Jurkat, Clone E6-1 (cell line): ENCODE data around the gene TMEM82.

Experiments used
- DNase-seq: peaks from one replicate; pipeline ENCODE4 v3.0.0-alpha.2; 2011; ENCODE audit warnings: low read depth, low spot score
- H3K4me3 ChIP-seq: 2 replicates; pipeline ENCODE4 v1.5.1; 2011; ENCODE audit warnings: mild to moderate bottlenecking, low read length, control low read depth, moderate library complexity

Gene TMEM82

GRCh38 chr1:15750924-15751323 is 8.6 kb downstream of the TMEM82 start:
- no peak overlapping the region for H3K4me3 ChIP-seq
- DNase-seq: no peak

- H3K4me3 ChIP-seq: no peak overlapping the region
- no peak for DNase-seq
These were observed 9.4 kb downstream of the TMEM82 start for GRCh38 chr1:15751717-15752116.

GRCh38 chr1:15753776-15754175 is 11.5 kb downstream of the TMEM82 start:
- no peak overlapping the region for H3K4me3 ChIP-seq
- DNase-seq: no peak

- H3K4me3 ChIP-seq: no peak overlapping the region
- no peak for DNase-seq
These were observed 12.8 kb downstream of the TMEM82 start for GRCh38 chr1:15755021-15755645.

- no peak overlapping the region for H3K4me3 ChIP-seq
- DNase-seq: no peak
These were observed 13.3 kb downstream of the TMEM82 start for GRCh38 chr1:15755646-15756040.

GRCh38 chr1:15756143-15757015 is 14.1 kb downstream of the TMEM82 start:
- H3K4me3 ChIP-seq: peak overlapping the region; percentile 27
- peak; percentile 60 for DNase-seq

- no peak for DNase-seq
- no peak overlapping the region for H3K4me3 ChIP-seq
These were observed 14.8 kb downstream of the TMEM82 start for GRCh38 chr1:15757016-15757543.

GRCh38 chr1:15757575-15758342 is 15.5 kb downstream of the TMEM82 start:
- no peak for DNase-seq
- H3K4me3 ChIP-seq: no peak overlapping the region

GRCh38 chr1:15758343-15758931 is 16.1 kb downstream of the TMEM82 start, which contains the start of gene FBLIM1:
FBLIM1 (plus strand) TSS chr1:15758795; CDS start chr1:15764984, 6,189 bp downstream.
- H3K4me3 ChIP-seq: no peak within 1 kb of the TSS
- no peak for DNase-seq

- H3K4me3 ChIP-seq: no peak overlapping the region
- no peak for DNase-seq
These were observed 16.8 kb downstream of the TMEM82 start for GRCh38 chr1:15758953-15759661.

GRCh38 chr1:15760520-15761211 is 18.4 kb downstream of the TMEM82 start:
- H3K4me3 ChIP-seq: no peak overlapping the region
- DNase-seq: no peak

- no peak for DNase-seq
- H3K4me3 ChIP-seq: no peak overlapping the region
These were observed 19.2 kb downstream of the TMEM82 start for GRCh38 chr1:15761366-15762128.

GRCh38 chr1:15762546-15762945 is 20.2 kb downstream of the TMEM82 start:
- H3K4me3 ChIP-seq: no peak overlapping the region
- no peak for DNase-seq

GRCh38 chr1:15764269-15764764 is 22.0 kb downstream of the TMEM82 start:
- H3K4me3 ChIP-seq: no peak overlapping the region
- DNase-seq: no peak

- no peak for DNase-seq
- H3K4me3 ChIP-seq: no peak overlapping the region
These were observed 22.6 kb downstream of the TMEM82 start for GRCh38 chr1:15764890-15765289.

GRCh38 chr1:15765495-15766194 is 23.3 kb downstream of the TMEM82 start:
- no peak for DNase-seq

GRCh38 chr1:15767941-15768340 is 25.6 kb downstream of the TMEM82 start:
- no peak overlapping the region for H3K4me3 ChIP-seq
- DNase-seq: no peak

More at GRCh38 chr1:15765495-15766194, 23.3 kb downstream of the TMEM82 start:
- H3K4me3 ChIP-seq: no peak overlapping the region
